ENCODE measurements around the gene ABITRAM. TPM values are rescaled to one million over a fixed set of nuclear protein-coding genes. Genes with fewer than 3 reads are reported as not detected.

The ABITRAM gene
- total RNA-seq, 1 experiment from 2014 or later = 10.9 TPM

DNA sequence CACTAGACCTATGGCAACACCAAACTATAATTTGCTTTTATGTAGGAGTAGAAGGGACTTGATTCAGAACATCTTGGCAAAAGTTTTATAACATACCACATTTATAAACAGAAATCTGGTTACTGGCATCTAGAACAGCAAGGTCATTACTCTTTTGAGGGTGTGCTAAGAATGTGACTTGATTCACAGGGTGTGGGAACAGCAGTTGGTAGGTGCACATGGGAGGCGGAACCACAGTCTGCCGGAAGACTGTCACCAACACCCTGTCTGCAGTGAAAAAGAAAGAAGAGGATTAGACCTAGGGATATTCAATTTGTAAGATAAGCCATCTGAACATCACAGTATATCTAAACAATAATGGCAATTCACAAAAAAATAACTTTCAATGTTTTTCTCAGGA lies 23.3 kb upstream of the ABITRAM start:
- Histone ChIP-seq H2AK5ac (ENCODE audit: insufficient read length, low read length) (no peak overlapping the region), H3K9ac (ENCODE audit: extremely low read depth, insufficient read length, low read length) (no peak overlapping the region), H3K79me1 (ENCODE audit: insufficient read depth, low read depth, low read length, poor library complexity, severe bottlenecking) (no peaks in the 10 kb centered on the region), H3K27ac (ENCODE audit: insufficient read length, low read depth, low read length) (no peak overlapping the region), H2BK120ac (ENCODE audit: low read depth, low read length, poor library complexity, severe bottlenecking) (no peak overlapping the region), H4K8ac (replicated peaks; ENCODE audit: insufficient read length, low read depth, low read length) (no peak overlapping the region), H2BK12ac (ENCODE audit: insufficient read length, low read depth, low read length) (no peak overlapping the region), H3K14ac (ENCODE audit: insufficient read depth, low read length) (no peak overlapping the region), H3K4ac (ENCODE audit: low read depth, low read length) (no peak overlapping the region), H3K27me3 (ENCODE audit: insufficient read depth, low read length) (no peaks in the 10 kb centered on the region), H2AFZ (ENCODE audit: low read length) (no peak overlapping the region), H3K9me3 (ENCODE audit: control insufficient read depth, low read depth, low read length) (no peaks in the 10 kb centered on the region), H2BK20ac (ENCODE audit: low read depth, low read length, poor library complexity, severe bottlenecking) (no peak overlapping the region), H3K18ac (ENCODE audit: insufficient read length, low read depth, low read length) (no peak overlapping the region), H2BK15ac (ENCODE audit: low read depth, low read length) (no peak overlapping the region), H4K91ac (ENCODE audit: insufficient read length, low read depth, low read length) (no peak overlapping the region), H4K5ac (ENCODE audit: insufficient read length, low read depth, low read length) (no peak overlapping the region), H2BK5ac (ENCODE audit: insufficient read length, low read length) (no peak overlapping the region), H3K23ac (ENCODE audit: insufficient read length, low read depth, low read length) (no peak overlapping the region), H4K20me1 (ENCODE audit: control insufficient read depth, insufficient read depth, insufficient read length) (no peaks in the 10 kb centered on the region), H3K4me1 (ENCODE audit: insufficient read depth, low read length) (no peaks in the 10 kb centered on the region), H3K23me2 (ENCODE audit: insufficient read length, low read depth, low read length, poor library complexity, severe bottlenecking) (no peaks in the 10 kb centered on the region), H3K79me2 (ENCODE audit: insufficient read depth, low read length) (no peaks in the 10 kb centered on the region), H3K4me2 (ENCODE audit: insufficient read depth, insufficient read length, low read length) (no peak overlapping the region), H3K56ac (ENCODE audit: insufficient read length, low read depth, low read length) (no peak overlapping the region), H3T11ph (ENCODE audit: low read length) (no peak overlapping the region)
- DNase-seq = no peak
- no CpG with 5 or more reads among the region's 2 CpGs for WGBS (ENCODE audit: extremely low coverage, insufficient read length, low lambda C conversion rate)
- H3K27me3 Mint-ChIP-seq (ENCODE audit: low read depth) = no peaks in the 10 kb centered on the region
- H3K27ac Mint-ChIP-seq = no peak overlapping the region
- H3K36me3 Mint-ChIP-seq (ENCODE audit: insufficient read depth in 1 of 3, low read depth in 3 of 3) = peaks cover 21 to 78% (median 54%) of the 10 kb centered on the region in 3 experiments; a peak in 6 of 7 replicates
- H3K9me3 Mint-ChIP-seq = no peaks in the 10 kb centered on the region
- TF ChIP-seq, protein P1, sequence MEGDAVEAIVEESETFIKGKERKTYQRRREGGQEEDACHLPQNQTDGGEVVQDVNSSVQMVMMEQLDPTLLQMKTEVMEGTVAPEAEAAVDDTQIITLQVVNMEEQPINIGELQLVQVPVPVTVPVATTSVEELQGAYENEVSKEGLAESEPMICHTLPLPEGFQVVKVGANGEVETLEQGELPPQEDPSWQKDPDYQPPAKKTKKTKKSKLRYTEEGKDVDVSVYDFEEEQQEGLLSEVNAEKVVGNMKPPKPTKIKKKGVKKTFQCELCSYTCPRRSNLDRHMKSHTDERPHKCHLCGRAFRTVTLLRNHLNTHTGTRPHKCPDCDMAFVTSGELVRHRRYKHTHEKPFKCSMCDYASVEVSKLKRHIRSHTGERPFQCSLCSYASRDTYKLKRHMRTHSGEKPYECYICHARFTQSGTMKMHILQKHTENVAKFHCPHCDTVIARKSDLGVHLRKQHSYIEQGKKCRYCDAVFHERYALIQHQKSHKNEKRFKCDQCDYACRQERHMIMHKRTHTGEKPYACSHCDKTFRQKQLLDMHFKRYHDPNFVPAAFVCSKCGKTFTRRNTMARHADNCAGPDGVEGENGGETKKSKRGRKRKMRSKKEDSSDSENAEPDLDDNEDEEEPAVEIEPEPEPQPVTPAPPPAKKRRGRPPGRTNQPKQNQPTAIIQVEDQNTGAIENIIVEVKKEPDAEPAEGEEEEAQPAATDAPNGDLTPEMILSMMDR (conservative IDR thresholded peaks at IDR 0.05) = no peak
- no peaks in the 10 kb centered on the region for H3K4me1 Mint-ChIP-seq
- H3K4me3 Mint-ChIP-seq = no peak overlapping the region
